ENCODE data around the gene TGM6. TPM values are rescaled to one million over a fixed set of nuclear protein-coding genes. Genes with fewer than 3 reads are reported as not detected.

Gene TGM6
- total and polyA plus RNA-seq, 12 donors, result not detected

- TF ChIP-seq, protein P1, sequence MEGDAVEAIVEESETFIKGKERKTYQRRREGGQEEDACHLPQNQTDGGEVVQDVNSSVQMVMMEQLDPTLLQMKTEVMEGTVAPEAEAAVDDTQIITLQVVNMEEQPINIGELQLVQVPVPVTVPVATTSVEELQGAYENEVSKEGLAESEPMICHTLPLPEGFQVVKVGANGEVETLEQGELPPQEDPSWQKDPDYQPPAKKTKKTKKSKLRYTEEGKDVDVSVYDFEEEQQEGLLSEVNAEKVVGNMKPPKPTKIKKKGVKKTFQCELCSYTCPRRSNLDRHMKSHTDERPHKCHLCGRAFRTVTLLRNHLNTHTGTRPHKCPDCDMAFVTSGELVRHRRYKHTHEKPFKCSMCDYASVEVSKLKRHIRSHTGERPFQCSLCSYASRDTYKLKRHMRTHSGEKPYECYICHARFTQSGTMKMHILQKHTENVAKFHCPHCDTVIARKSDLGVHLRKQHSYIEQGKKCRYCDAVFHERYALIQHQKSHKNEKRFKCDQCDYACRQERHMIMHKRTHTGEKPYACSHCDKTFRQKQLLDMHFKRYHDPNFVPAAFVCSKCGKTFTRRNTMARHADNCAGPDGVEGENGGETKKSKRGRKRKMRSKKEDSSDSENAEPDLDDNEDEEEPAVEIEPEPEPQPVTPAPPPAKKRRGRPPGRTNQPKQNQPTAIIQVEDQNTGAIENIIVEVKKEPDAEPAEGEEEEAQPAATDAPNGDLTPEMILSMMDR (IDR thresholded peaks at IDR 0.05), result no peak
- no peak for TF ChIP-seq POLR2A (IDR thresholded peaks at IDR 0.05)
Measured at GRCh38 chr20:2350606-2351005, 30.1 kb upstream of the TGM6 start.

GRCh38 chr20:2353231-2353630 is 27.5 kb upstream of the TGM6 start:
- 68 to 83% (median 71%) methylated on average over 3 of the region's 3 CpGs for WGBS, 4 donors
- Histone ChIP-seq H3K9me3 (replicated peaks in 1 of 3) (no peaks in the 10 kb centered on the region), H3K36me3 (replicated peaks in 1 of 2) (no peaks in the 10 kb centered on the region), H3K27me3 (no peaks in the 10 kb centered on the region), H3K27ac (no peak overlapping the region), H3K4me1 (replicated peaks in 1 of 2) (no peaks in the 10 kb centered on the region), H3K4me3 (no peak overlapping the region)
- intact Hi-C loops (cut with DNase I), result no loop called here
- DNase-seq, result no peak
- TF ChIP-seq POLR2A (IDR thresholded peaks at IDR 0.05), result no peak
- TF ChIP-seq, protein P1 (IDR thresholded peaks at IDR 0.05), result no peak

More at GRCh38 chr20:2350606-2351005, 30.1 kb upstream of the TGM6 start:
- no peak overlapping the region for H3K27ac ChIP-seq
- no peaks in the 10 kb centered on the region for H3K4me1 ChIP-seq (replicated peaks in 1 of 2)
- DNase-seq, result no peak
- WGBS, 4 donors, result 78 to 88% (median 85%) methylated on average over 5 of the region's 5 CpGs
- intact Hi-C loops (cut with DNase I), result no loop called here
- no peaks in the 10 kb centered on the region for H3K36me3 ChIP-seq (replicated peaks in 1 of 2)
- H3K4me3 ChIP-seq, result no peak overlapping the region
- no peaks in the 10 kb centered on the region for H3K9me3 ChIP-seq (replicated peaks in 1 of 3)
- no peaks in the 10 kb centered on the region for H3K27me3 ChIP-seq

DNA sequence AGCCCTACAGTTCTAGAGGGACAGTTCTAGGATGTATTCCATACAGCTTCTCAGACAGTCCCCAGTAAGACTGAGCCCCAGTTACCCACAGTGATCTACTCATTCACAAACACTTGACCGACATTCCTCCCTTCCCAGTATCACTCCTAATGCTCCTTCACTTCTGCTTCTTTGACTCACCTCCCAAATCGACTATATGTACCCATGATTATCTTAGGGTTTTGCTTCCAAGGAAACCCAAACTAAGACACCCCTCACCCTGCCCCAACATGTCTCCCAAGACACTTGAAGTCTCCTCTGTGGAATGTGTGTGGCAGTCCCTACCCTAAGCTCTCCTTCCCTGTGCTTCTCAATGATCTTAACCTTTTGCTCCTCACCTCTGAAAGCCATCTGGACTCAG is 23.6 kb upstream of the TGM6 start:
- no peak for TF ChIP-seq POLR2A (IDR thresholded peaks at IDR 0.05)
- TF ChIP-seq, protein P1 (IDR thresholded peaks at IDR 0.05), result no peak
- no peaks in the 10 kb centered on the region for H3K36me3 ChIP-seq (replicated peaks in 1 of 2)
- intact Hi-C loops (cut with DNase I), result no loop called here
- 41 to 77% (median 54%) methylated on average over 2 of the region's 2 CpGs for WGBS, 4 donors
- H3K27ac ChIP-seq, result no peak overlapping the region
- no peaks in the 10 kb centered on the region for H3K4me1 ChIP-seq (replicated peaks in 1 of 2)
- peaks cover 0 to 13% (median 0%) of the 10 kb centered on the region in 3 donors for H3K9me3 ChIP-seq (replicated peaks in 1 of 3)
- H3K4me3 ChIP-seq, result no peak overlapping the region
- no peaks in the 10 kb centered on the region for H3K27me3 ChIP-seq
- no peak for DNase-seq

- Histone ChIP-seq H3K4me3 (no peak overlapping the region), H3K27ac (no peak overlapping the region), H3K27me3 (no peaks in the 10 kb centered on the region), H3K9me3 (replicated peaks in 1 of 3) (peaks cover 0 to 13% (median 0%) of the 10 kb centered on the region in 3 donors), H3K36me3 (replicated peaks in 1 of 2) (no peaks in the 10 kb centered on the region), H3K4me1 (replicated peaks in 1 of 2) (no peaks in the 10 kb centered on the region)
- no peak for DNase-seq
- TF ChIP-seq, protein P1 (IDR thresholded peaks at IDR 0.05), result no peak
- no peak for TF ChIP-seq POLR2A (IDR thresholded peaks at IDR 0.05)
- 78 to 95% (median 87%) methylated on average over 3 of the region's 3 CpGs for WGBS, 4 donors
- intact Hi-C loops (cut with DNase I), result no loop called here
Measured at GRCh38 chr20:2358006-2358405, 22.7 kb upstream of the TGM6 start.

All from adrenal gland (tissue), 12 donors.